Loucy (cell line): ENCODE measurements around the gene NDUFAF3.

ENCODE experiments used
- EZH2phosphoT487 ChIP-seq: fragments of 200-600 bp; IDR thresholded peaks from 2 replicates; pipeline ENCODE4 v1.6.1; 2018; ENCODE audit warnings: antibody characterized with exemption, mild to moderate bottlenecking, moderate library complexity, borderline replicate concordance
- TF ChIP-seq, protein P1 (sequence below): fragments of 200-600 bp; sonication (generic); conservative IDR thresholded peaks from 2 replicates; pipeline ENCODE4 v1.5.1; 2014; ENCODE audit warnings: mild to moderate bottlenecking, antibody characterized with exemption, low read length

DNA sequence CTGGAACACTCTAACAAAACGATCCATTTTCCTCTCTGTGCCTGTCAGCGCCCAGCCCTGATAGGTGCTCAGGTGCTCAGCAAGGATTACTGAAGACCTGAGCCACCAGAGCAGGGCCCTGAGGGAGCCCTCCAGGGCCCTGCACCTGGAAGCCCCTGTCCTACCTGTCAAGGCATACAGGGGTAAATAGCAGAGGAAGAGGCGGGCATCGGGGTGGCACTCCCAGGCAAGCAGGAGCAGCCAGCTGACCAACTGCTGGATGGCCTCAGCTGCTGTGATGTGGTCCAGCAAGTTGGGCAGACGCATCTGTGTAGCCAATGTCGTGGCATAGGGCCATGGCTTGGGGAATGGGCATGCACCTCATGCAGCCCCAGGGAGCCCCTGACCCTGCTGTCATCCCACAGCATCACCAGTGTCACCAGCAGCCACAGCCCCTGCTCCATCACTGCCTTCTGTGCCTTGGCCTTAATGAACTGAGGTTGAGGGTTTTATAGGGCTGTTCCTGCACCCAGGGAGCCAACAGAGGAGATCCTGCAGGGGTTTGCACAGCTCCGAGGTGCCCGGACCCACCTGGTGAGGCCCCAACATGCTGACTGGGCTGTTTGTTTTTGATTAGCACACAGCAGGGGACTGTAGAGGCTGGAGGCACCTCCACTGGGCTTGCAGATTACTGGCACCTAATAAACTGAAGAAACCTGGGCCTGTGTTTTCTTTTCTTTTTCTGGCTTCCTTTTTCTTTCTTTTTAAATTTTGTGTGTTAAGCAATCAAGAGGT is 22.6 kb upstream of the NDUFAF3 start:
- TF ChIP-seq EZH2phosphoT487, result no peak
- TF ChIP-seq, protein P1, sequence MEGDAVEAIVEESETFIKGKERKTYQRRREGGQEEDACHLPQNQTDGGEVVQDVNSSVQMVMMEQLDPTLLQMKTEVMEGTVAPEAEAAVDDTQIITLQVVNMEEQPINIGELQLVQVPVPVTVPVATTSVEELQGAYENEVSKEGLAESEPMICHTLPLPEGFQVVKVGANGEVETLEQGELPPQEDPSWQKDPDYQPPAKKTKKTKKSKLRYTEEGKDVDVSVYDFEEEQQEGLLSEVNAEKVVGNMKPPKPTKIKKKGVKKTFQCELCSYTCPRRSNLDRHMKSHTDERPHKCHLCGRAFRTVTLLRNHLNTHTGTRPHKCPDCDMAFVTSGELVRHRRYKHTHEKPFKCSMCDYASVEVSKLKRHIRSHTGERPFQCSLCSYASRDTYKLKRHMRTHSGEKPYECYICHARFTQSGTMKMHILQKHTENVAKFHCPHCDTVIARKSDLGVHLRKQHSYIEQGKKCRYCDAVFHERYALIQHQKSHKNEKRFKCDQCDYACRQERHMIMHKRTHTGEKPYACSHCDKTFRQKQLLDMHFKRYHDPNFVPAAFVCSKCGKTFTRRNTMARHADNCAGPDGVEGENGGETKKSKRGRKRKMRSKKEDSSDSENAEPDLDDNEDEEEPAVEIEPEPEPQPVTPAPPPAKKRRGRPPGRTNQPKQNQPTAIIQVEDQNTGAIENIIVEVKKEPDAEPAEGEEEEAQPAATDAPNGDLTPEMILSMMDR, result no peak
